NCI-H748 treated with DMSO at 0.1 percent for 48 hours (cell line): ENCODE results near the gene BBS12.

Source experiments
- DNase-seq: peaks from one replicate; lab custom pipeline; 2025; lab: John Stamatoyannopoulos, UW

Gene BBS12

GRCh38 chr4:122715221-122715620 lies 17.3 kb upstream of the BBS12 start:
- no peak for DNase-seq

- peak; percentile 28 for DNase-seq
Observed at GRCh38 chr4:122716825-122717448, 15.6 kb upstream of the BBS12 start.

GRCh38 chr4:122718281-122718680 lies 14.2 kb upstream of the BBS12 start:
- no peak for DNase-seq

GRCh38 chr4:122722256-122722655 lies 10.2 kb upstream of the BBS12 start:
- no peak for DNase-seq

- DNase-seq = no peak
Observed at GRCh38 chr4:122728856-122729255, 3.6 kb upstream of the BBS12 start.

GRCh38 chr4:122731676-122732075 lies 828 bp upstream of the BBS12 start:
- no peak for DNase-seq

- no peak for DNase-seq
Observed at GRCh38 chr4:122733787-122734120, 1.2 kb downstream of the BBS12 start.

GRCh38 chr4:122739174-122739573 lies 6.7 kb downstream of the BBS12 start:
- no peak for DNase-seq

- no peak for DNase-seq
Observed at GRCh38 chr4:122742933-122743829, 10.7 kb downstream of the BBS12 start.

- DNase-seq = no peak
Observed at GRCh38 chr4:122744229-122744628, 11.7 kb downstream of the BBS12 start.

- DNase-seq = no peak
Observed at GRCh38 chr4:122746485-122746965, 14.0 kb downstream of the BBS12 start.

GRCh38 chr4:122747068-122747467 lies 14.6 kb downstream of the BBS12 start:
- DNase-seq = no peak

- no peak for DNase-seq
Observed at GRCh38 chr4:122747883-122748282, 15.4 kb downstream of the BBS12 start.

GRCh38 chr4:122749704-122750454 lies 17.4 kb downstream of the BBS12 start:
- DNase-seq = no peak

- no peak for DNase-seq
Observed at GRCh38 chr4:122755675-122756074, 23.2 kb downstream of the BBS12 start.

- DNase-seq = peak; percentile 3
Observed at GRCh38 chr4:122758033-122758432, 25.5 kb downstream of the BBS12 start.

- DNase-seq = no peak
Observed at GRCh38 chr4:122759639-122760310, 27.3 kb downstream of the BBS12 start.

GRCh38 chr4:122762520-122762919 lies 30.0 kb downstream of the BBS12 start:
- DNase-seq = no peak

GRCh38 chr4:122762966-122763716 lies 30.6 kb downstream of the BBS12 start:
- no peak for DNase-seq

GRCh38 chr4:122764071-122764820 lies 31.7 kb downstream of the BBS12 start:
- no peak for DNase-seq

- DNase-seq = no peak
Observed at GRCh38 chr4:122764821-122765215, 32.3 kb downstream of the BBS12 start.
